Type B pancreatic cell (in vitro differentiated cells): ENCODE data around the gene SPINT2. TPM values are rescaled to one million over a fixed set of nuclear protein-coding genes. Genes with fewer than 3 reads are reported as not detected.

Experiments used
- DNase-seq: peaks from one replicate; pipeline ENCODE4 v3.0.0; 2021; ENCODE audit warnings: mixed read lengths; ENCODE audit not compliant: unreplicated experiment; ENCODE audit errors: extremely low spot score
- H3K27ac Mint-ChIP-seq: 2 replicates; pipeline ENCODE4 v1.8.0; 2021; ENCODE audit warnings: mild to moderate bottlenecking, mixed read lengths
- H3K27me3 Mint-ChIP-seq: 2 replicates; pipeline ENCODE4 v1.8.0; 2021; ENCODE audit warnings: mixed read lengths
- H3K36me3 Mint-ChIP-seq: 2 replicates; pipeline ENCODE4 v1.8.0; 2021; ENCODE audit warnings: mixed read lengths
- H3K4me1 Mint-ChIP-seq: one replicate; pipeline ENCODE4 v1.8.0; 2021; ENCODE audit warnings: mixed read lengths; ENCODE audit not compliant: unreplicated experiment
- H3K4me3 Mint-ChIP-seq: 2 replicates; pipeline ENCODE4 v1.8.0; 2021; ENCODE audit warnings: mild to moderate bottlenecking, mixed read lengths
- H3K9me3 Mint-ChIP-seq: 2 replicates; pipeline ENCODE4 v1.8.0; 2021; ENCODE audit warnings: mixed read lengths
- total RNA-seq: library from RNA; stranded (reverse); gene quantifications from 2 replicates; pipeline ENCODE4 v1.2.1, GENCODE V29; 2021; ENCODE audit warnings: low replicate concordance
- TF ChIP-seq, protein P1 (sequence below): fragments of 200-600 bp; sonication (generic); conservative IDR thresholded peaks from 2 replicates; pipeline ENCODE4 v1.5.0; 2021; ENCODE audit warnings: antibody characterized with exemption, mild to moderate bottlenecking

Gene SPINT2
- total RNA-seq, 1 donor from 2014 or later = 243 TPM

DNA sequence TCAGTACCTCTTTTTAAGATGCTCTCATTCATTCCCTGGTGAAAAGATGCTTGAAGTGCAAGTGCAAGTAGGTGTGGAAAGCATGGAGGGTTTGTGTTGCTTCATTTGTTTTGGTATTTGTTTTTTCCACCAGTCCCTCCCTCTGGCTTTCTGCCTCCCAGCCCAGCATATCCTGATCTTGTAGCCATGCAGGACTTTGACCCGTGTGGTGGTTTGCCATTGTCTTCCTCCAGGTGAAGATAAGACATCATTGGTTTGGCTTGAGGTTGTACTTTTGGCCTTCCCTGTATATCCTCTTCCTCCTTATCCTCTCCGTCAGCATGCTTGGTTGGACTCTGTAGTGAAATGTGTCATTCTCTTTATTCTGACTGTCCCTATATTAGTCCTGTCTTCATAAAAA lies 9.1 kb downstream of the SPINT2 start:
- H3K9me3 Mint-ChIP-seq = no peaks in the 10 kb centered on the region
- H3K4me3 Mint-ChIP-seq = peak overlapping the region; percentile 72
- DNase-seq = no peak
- H3K27ac Mint-ChIP-seq = peak overlapping the region; percentile 80
- H3K36me3 Mint-ChIP-seq = peaks cover 7% of the 10 kb centered on the region
- no peaks in the 10 kb centered on the region for H3K27me3 Mint-ChIP-seq
- peaks cover 39% of the 10 kb centered on the region for H3K4me1 Mint-ChIP-seq
- TF ChIP-seq, protein P1, sequence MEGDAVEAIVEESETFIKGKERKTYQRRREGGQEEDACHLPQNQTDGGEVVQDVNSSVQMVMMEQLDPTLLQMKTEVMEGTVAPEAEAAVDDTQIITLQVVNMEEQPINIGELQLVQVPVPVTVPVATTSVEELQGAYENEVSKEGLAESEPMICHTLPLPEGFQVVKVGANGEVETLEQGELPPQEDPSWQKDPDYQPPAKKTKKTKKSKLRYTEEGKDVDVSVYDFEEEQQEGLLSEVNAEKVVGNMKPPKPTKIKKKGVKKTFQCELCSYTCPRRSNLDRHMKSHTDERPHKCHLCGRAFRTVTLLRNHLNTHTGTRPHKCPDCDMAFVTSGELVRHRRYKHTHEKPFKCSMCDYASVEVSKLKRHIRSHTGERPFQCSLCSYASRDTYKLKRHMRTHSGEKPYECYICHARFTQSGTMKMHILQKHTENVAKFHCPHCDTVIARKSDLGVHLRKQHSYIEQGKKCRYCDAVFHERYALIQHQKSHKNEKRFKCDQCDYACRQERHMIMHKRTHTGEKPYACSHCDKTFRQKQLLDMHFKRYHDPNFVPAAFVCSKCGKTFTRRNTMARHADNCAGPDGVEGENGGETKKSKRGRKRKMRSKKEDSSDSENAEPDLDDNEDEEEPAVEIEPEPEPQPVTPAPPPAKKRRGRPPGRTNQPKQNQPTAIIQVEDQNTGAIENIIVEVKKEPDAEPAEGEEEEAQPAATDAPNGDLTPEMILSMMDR = no peak

DNA sequence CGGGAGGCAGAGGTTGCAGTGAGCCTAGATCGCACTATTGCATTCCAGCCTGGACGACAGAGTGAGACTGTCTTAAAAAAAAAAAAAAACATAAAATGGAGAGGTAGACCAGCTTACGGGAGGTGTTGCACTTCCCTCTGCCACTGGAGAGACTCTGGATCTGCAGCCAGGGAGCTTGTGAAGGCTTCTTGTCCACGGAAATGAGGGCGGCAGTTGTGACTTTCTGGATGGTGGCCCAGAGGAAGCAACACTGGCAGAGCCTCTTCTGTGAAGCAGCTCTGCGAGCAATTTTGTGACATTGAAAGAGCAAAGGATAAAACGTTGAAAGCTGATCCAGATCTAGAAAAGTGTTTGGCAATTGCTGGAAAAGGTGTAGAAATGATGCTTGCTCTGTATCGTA lies 10.4 kb downstream of the SPINT2 start:
- peaks cover 39% of the 10 kb centered on the region for H3K4me1 Mint-ChIP-seq
- no peak for DNase-seq
- no peak overlapping the region for H3K4me3 Mint-ChIP-seq
- H3K9me3 Mint-ChIP-seq = no peaks in the 10 kb centered on the region
- TF ChIP-seq, protein P1 = no peak
- peaks cover 7% of the 10 kb centered on the region for H3K36me3 Mint-ChIP-seq
- H3K27me3 Mint-ChIP-seq = no peaks in the 10 kb centered on the region
- peak overlapping the region; percentile 32 for H3K27ac Mint-ChIP-seq

DNA sequence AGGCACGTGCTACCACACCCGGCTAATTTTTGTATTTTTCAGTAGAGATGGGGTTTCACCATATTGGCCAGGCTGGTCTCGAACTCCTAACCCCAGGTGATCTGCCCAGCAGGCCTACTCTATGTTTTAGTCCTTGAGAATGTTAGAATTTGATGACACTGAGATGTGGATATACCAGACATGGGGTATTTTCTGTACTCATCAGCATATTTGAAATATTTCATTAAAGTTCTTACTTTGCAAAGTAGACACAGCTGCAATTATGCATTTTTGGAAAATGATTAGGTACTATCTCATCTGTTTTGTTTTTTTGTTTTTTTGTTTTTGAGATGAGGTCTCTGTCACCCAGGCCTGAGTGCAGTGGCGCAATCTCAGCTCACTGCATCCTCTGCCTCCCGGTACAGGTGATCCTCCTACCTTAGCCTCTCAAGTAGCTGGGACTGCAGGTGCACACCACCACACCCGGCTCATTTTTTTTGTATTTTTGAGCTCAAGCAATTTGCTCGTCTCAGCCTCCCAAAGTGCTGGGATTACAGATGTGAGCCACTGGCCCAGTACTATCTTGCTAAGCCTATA lies 12.7 kb downstream of the SPINT2 start:
- Mint-ChIP-seq H3K4me1 (peaks cover 27% of the 10 kb centered on the region), H3K27ac (peak overlapping the region; percentile 79), H3K27me3 (no peaks in the 10 kb centered on the region), H3K36me3 (peaks cover 3% of the 10 kb centered on the region), H3K9me3 (no peaks in the 10 kb centered on the region), H3K4me3 (peak overlapping the region; percentile 23)
- TF ChIP-seq, protein P1 = no peak
- no peak for DNase-seq

DNA sequence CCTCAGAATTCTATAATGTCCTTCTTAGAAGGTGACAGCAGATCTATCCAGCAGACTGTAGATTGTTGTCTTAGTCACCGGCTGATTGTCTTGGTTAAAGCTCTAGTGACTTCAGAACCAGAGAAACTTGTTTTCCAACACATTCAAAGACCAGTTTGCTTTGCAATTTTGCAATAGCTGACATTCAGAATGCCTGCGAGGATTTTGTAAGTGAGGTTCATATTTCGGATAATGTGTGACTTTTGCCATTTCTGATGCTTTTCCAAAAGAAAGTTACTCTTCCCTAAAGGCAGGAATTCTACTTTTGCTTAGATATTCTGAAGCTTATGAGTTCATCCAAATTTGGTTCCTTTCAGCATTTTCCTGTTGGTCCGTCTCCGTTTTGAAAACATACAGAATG lies 13.2 kb downstream of the SPINT2 start:
- H3K9me3 Mint-ChIP-seq = no peaks in the 10 kb centered on the region
- peak overlapping the region; percentile 23 for H3K4me3 Mint-ChIP-seq
- TF ChIP-seq, protein P1 = no peak
- DNase-seq = no peak
- H3K4me1 Mint-ChIP-seq = peaks cover 24% of the 10 kb centered on the region
- no peaks in the 10 kb centered on the region for H3K36me3 Mint-ChIP-seq
- H3K27me3 Mint-ChIP-seq = no peaks in the 10 kb centered on the region
- peak overlapping the region; percentile 79 for H3K27ac Mint-ChIP-seq

DNA sequence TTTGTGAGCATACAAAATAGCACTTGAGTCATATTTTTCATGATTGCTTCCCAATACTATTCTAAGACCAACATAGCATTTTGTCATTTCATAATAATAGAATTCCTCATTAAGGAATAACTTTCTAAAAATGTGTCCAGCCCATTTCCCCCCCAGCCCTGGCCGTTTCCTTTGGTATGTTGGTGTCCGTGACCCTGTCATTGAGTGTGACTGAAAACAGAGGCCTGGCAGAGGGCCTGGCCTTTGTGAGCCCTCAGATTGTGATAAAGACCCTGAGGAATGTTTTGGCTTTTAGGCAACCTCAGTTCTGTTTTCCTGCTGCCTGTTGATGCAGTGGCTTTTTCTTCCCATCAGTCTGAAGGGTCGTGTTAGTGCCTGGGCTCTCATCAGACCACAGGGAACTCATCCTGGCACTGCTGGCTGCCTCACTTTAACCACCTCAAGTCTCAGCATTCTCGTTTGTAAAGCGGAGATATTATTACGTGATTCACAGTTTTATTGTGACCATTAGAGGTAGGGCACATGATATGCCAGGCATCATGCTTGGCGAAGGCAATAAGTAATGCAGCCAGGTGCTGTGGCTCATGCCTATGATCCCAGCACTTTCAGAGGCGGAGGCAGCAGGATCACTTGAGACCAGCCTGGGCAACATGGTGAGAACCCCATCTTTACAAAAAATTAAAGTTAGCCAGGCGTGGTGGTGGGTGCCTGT lies 13.8 kb downstream of the SPINT2 start:
- TF ChIP-seq, protein P1 = no peak
- Mint-ChIP-seq H3K27me3 (no peaks in the 10 kb centered on the region), H3K9me3 (no peaks in the 10 kb centered on the region), H3K27ac (peak overlapping the region; percentile 79), H3K4me1 (peaks cover 24% of the 10 kb centered on the region), H3K36me3 (no peaks in the 10 kb centered on the region), H3K4me3 (peak overlapping the region; percentile 23)
- no peak for DNase-seq
